ENCODE results near the gene ARHGAP24. TPM values are rescaled to one million over a fixed set of nuclear protein-coding genes. Genes with fewer than 3 reads are reported as not detected.

Gene ARHGAP24
- total RNA-seq, 1 experiment from 2014 or later = 1.3 TPM

DNA sequence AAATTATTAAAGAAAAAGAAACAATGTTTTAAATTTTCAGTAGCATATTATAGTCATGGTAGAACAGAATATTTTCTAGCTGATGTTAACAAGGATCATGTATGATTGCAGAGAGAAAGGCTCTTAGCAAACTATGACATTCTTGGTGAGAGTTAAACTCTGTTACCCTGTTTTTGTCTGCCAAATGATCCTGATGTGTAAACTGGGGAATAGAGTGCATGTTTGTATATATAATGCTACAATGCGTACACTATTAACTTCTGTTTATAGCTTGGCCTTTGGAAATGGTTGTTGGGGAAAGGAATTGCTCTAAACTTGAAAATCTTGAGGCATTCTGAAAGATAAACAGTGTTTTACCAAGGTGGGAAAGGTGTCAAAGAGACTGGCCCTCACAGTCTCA lies 292.7 kb downstream of the ARHGAP24 start:
- RAD21 ChIA-PET (ENCODE audit: low non-redundant PET in 1 of 2, low total read pairs in 2 of 2, uncharacterized antibody in 2 of 2, unreplicated experiment in 2 of 2) = no interaction called here
- no peak overlapping the region for H3K4me3 ChIP-seq (replicated peaks in 1 of 2; ENCODE audit: low read depth in 1 of 2, low read length in 2 of 2)
- POLR2A ChIA-PET = no interaction called here
- H3K4me1 ChIP-seq (ENCODE audit: control insufficient read depth in 1 of 2, insufficient read depth in 2 of 2, low read length in 2 of 2) = no peaks in the 10 kb centered on the region
- H4K20me1 ChIP-seq (ENCODE audit: insufficient read depth) = no peaks in the 10 kb centered on the region
- no peaks in the 10 kb centered on the region for H3K9me3 ChIP-seq (ENCODE audit: control insufficient read depth in 1 of 2, insufficient read depth in 1 of 2, low read depth in 1 of 2, low read length in 2 of 2)
- CTCF ChIA-PET = no interaction called here
- no peaks in the 10 kb centered on the region for H3K27me3 ChIP-seq (ENCODE audit: insufficient read depth, low read length)
- H3K27ac ChIP-seq (ENCODE audit: low read depth, low read length) = no peak overlapping the region
- no peak overlapping the region for H3K4me2 ChIP-seq (ENCODE audit: low read length)
- no peaks in the 10 kb centered on the region; the same call in 1 of the 2 replicates for H3K9me2 ChIP-seq (ENCODE audit: insufficient read depth)
- DNase-seq (ENCODE audit: low read depth, low spot score) (no peak), ATAC-seq (no peak)
- no peak overlapping the region for H2AFZ ChIP-seq (ENCODE audit: low read depth, low read length, poor library complexity, severe bottlenecking)
- no peaks in the 10 kb centered on the region for H3K36me3 ChIP-seq (ENCODE audit: control insufficient read depth in 1 of 2, insufficient read depth in 2 of 2, low read length in 2 of 2)
- intact Hi-C loops (cut with micrococcal nuclease) = no loop called here
- no peaks in the 10 kb centered on the region for H3K79me2 ChIP-seq (ENCODE audit: insufficient read depth, low read length)
- no peak for TF ChIP-seq CEBPB (IDR thresholded peaks at IDR 0.05; ENCODE audit: low read depth)
- no peak for TF ChIP-seq YY1 (IDR thresholded peaks at IDR 0.05; ENCODE audit: extremely low read depth, insufficient replicate concordance, low read depth, low read length)
- no peak for TF ChIP-seq ZNF274 (IDR thresholded peaks at IDR 0.05; ENCODE audit: low read depth, low read length)
- TF ChIP-seq SP1 (IDR thresholded peaks at IDR 0.05; ENCODE audit: low read depth) = no peak
- TF ChIP-seq CTCF (IDR thresholded peaks at IDR 0.05 in 2 of 3, conservative IDR thresholded peaks at IDR 0.05 in 1 of 3; ENCODE audit: borderline replicate concordance in 1 of 3, insufficient read depth in 1 of 3, low read depth in 2 of 3, low read length in 2 of 3) = no peak
- no peak for TF ChIP-seq EZH2phosphoT487 (IDR thresholded peaks at IDR 0.05; ENCODE audit: borderline replicate concordance)
- TF ChIP-seq, protein P1, sequence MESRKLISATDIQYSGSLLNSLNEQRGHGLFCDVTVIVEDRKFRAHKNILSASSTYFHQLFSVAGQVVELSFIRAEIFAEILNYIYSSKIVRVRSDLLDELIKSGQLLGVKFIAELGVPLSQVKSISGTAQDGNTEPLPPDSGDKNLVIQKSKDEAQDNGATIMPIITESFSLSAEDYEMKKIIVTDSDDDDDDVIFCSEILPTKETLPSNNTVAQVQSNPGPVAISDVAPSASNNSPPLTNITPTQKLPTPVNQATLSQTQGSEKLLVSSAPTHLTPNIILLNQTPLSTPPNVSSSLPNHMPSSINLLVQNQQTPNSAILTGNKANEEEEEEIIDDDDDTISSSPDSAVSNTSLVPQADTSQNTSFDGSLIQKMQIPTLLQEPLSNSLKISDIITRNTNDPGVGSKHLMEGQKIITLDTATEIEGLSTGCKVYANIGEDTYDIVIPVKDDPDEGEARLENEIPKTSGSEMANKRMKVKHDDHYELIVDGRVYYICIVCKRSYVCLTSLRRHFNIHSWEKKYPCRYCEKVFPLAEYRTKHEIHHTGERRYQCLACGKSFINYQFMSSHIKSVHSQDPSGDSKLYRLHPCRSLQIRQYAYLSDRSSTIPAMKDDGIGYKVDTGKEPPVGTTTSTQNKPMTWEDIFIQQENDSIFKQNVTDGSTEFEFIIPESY (IDR thresholded peaks at IDR 0.05; ENCODE audit: extremely low read depth, insufficient replicate concordance, low read length) = no peak
- TF ChIP-seq ELF1 (IDR thresholded peaks at IDR 0.05; ENCODE audit: borderline replicate concordance, low read depth) = no peak
- TF ChIP-seq POLR2AphosphoS5 (IDR thresholded peaks at IDR 0.05; ENCODE audit: low read depth, low read length) = no peak
- TF ChIP-seq FOSL1 (IDR thresholded peaks at IDR 0.05; ENCODE audit: low read depth) = no peak
- TF ChIP-seq POLR2A (IDR thresholded peaks at IDR 0.05; ENCODE audit: borderline replicate concordance, extremely low read depth, insufficient read depth, insufficient read length) = no peak
- TF ChIP-seq MAX (IDR thresholded peaks at IDR 0.05) = no peak
- no peak for TF ChIP-seq SRF (IDR thresholded peaks at IDR 0.05; ENCODE audit: low read depth)
- H3K9ac ChIP-seq (ENCODE audit: low read length) = no peak overlapping the region
- no TSS peak for BruUV-seq (replicated peaks)
